ENCODE measurements around the gene CDRT15L2.
"Not testable (repeated sequence)": the region's sequence is repeated elsewhere in the genome, so short reads cannot be mapped to it uniquely, and the experiment has no call there.

DNA sequence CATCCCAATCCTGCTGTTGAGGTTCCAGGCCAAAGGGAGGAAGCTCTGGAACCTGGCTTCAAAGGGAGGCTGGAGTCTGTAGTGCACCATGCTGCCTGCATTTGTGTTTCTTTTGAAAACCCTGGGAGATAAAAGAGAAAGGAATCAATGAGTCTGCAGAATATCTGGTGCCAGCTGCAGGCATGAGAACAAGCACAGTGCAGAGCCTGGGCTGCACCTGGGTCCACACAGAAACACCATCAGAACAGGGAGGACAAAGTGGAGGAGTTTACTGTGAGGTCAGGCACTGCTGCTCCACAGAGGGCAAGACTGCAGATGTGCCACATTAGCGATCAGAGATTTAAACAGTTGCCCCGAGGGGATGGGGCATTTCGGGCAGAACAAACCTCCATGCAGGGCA is 30.0 kb downstream of the CDRT15L2 start:
- TF ChIP-seq, protein P1, sequence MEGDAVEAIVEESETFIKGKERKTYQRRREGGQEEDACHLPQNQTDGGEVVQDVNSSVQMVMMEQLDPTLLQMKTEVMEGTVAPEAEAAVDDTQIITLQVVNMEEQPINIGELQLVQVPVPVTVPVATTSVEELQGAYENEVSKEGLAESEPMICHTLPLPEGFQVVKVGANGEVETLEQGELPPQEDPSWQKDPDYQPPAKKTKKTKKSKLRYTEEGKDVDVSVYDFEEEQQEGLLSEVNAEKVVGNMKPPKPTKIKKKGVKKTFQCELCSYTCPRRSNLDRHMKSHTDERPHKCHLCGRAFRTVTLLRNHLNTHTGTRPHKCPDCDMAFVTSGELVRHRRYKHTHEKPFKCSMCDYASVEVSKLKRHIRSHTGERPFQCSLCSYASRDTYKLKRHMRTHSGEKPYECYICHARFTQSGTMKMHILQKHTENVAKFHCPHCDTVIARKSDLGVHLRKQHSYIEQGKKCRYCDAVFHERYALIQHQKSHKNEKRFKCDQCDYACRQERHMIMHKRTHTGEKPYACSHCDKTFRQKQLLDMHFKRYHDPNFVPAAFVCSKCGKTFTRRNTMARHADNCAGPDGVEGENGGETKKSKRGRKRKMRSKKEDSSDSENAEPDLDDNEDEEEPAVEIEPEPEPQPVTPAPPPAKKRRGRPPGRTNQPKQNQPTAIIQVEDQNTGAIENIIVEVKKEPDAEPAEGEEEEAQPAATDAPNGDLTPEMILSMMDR (IDR thresholded peaks at IDR 0.05; ENCODE audit: low read depth, low read length, poor library complexity, severe bottlenecking), result not testable (repeated sequence)
- TF ChIP-seq EZH2phosphoT487 (IDR thresholded peaks at IDR 0.05; ENCODE audit: borderline replicate concordance, low read length), result not testable (repeated sequence)

Data from DOHH2 (cell line).